HepG2 (cell line): ENCODE measurements around the gene MAP3K4. TPM values are rescaled to one million over a fixed set of nuclear protein-coding genes. Genes with fewer than 3 reads are reported as not detected.

Experiments
- CBX2 ChIP-seq, 2 experiments: fragments of 200-600 bp in 1 of 2; sonication (generic); formaldehyde crosslinking in 1 of 2; IDR thresholded peaks; 2 replicates each; pipeline versions ENCODE4 v1.7.0 to v1.8.1; 2018 to 2022; ENCODE audit warnings: low read depth in 2 of 2, low read length in 1 of 2, mild to moderate bottlenecking in 1 of 2, missing genetic modification reagents in 1 of 2
- CREB3 ChIP-seq: sonication (generic); formaldehyde crosslinking; IDR thresholded peaks from 2 replicates; pipeline ENCODE4 v1.5.0; 2020; ENCODE audit warnings: missing genetic modification reagents
- CSRNP2 ChIP-seq: sonication (generic); formaldehyde crosslinking; conservative IDR thresholded peaks from 2 replicates; pipeline ENCODE4 v1.8.0; 2022; ENCODE audit warnings: low read depth, missing genetic modification reagents
- E2F2 ChIP-seq: sonication (generic); formaldehyde crosslinking; IDR thresholded peaks from 2 replicates; pipeline ENCODE4 v1.4.0; 2020; ENCODE audit warnings: missing genetic modification reagents, borderline replicate concordance
- FOXC1 ChIP-seq: sonication (generic); formaldehyde crosslinking; IDR thresholded peaks from 2 replicates; pipeline ENCODE4 v1.8.0; 2022; ENCODE audit warnings: mild to moderate bottlenecking, missing genetic modification reagents, borderline replicate concordance
- ZFP36 ChIP-seq: fragments of 150-350 bp; IDR thresholded peaks from 2 replicates; pipeline ENCODE4 v1.6.1; 2018; ENCODE audit warnings: borderline replicate concordance, low read length, low read depth; ENCODE audit not compliant: partially characterized antibody
- ZFP36L1 ChIP-seq: sonication (generic); formaldehyde crosslinking; IDR thresholded peaks from 2 replicates; pipeline ENCODE4 v1.8.0; 2022; ENCODE audit warnings: mild to moderate bottlenecking, missing genetic modification reagents, moderate library complexity
- ZNF10 ChIP-seq: sonication (generic); formaldehyde crosslinking; IDR thresholded peaks from 2 replicates; pipeline ENCODE4 v1.4.0; 2020; ENCODE audit warnings: mild to moderate bottlenecking, low read depth, missing genetic modification reagents, borderline replicate concordance
- ZNF318 ChIP-seq: sonication (generic); formaldehyde crosslinking; IDR thresholded peaks from 2 replicates; pipeline ENCODE4 v1.4.0; 2020; ENCODE audit warnings: mild to moderate bottlenecking, missing genetic modification reagents
- ZNF337 ChIP-seq: sonication (generic); formaldehyde crosslinking; IDR thresholded peaks from 2 replicates; pipeline ENCODE4 v1.5.1; 2020; ENCODE audit warnings: missing genetic modification reagents, low read depth, mild to moderate bottlenecking, borderline replicate concordance
- ZNF710 ChIP-seq: sonication (generic); formaldehyde crosslinking; IDR thresholded peaks from 2 replicates; pipeline ENCODE4 v1.5.0; 2020; ENCODE audit warnings: mild to moderate bottlenecking, missing genetic modification reagents, borderline replicate concordance
- ZNF747 ChIP-seq: sonication (generic); formaldehyde crosslinking; IDR thresholded peaks from 2 replicates; pipeline ENCODE4 v1.8.1; 2023; ENCODE audit warnings: missing genetic modification reagents, mild to moderate bottlenecking, borderline replicate concordance
- polyA plus RNA-seq, 8 experiments: library from polyadenylated mRNA; depleted of rRNA in 3 of 8; stranded (reverse) in 7 of 8; unstranded in 1 of 8; fragments of >200 nt; fragmentation: Illumina TruSeq in 4 of 8; extraction: Trizol in 4 of 8; gene quantifications; 2 replicates each; pipeline versions ENCODE4 v1.2.1 to v1.2.3, GENCODE V29; 2011 to 2016; ENCODE audit warnings: low read depth in 4 of 8, missing spikeins in 1 of 8, mixed read lengths in 1 of 8; ENCODE audit not compliant: insufficient read depth in 1 of 8
- total RNA-seq, 5 experiments: library from RNA; depleted of rRNA; stranded (reverse); fragments of >200 nt; fragmentation: Illumina TruSeq; extraction: Trizol; gene quantifications; 2 replicates each; pipeline ENCODE4 v1.2.3, GENCODE V29; 2016; ENCODE audit warnings: low read depth in 1 of 5

The MAP3K4 gene
- total and polyA plus RNA-seq, 2 of the 13 experiments (the other 11 are each of a cell fraction or from before 2014, with no cell fraction given), result 12.9 to 33.6 TPM

GRCh38 chr6:160990847-160991405, 643 bp upstream of the MAP3K4 start (continued):
- no peak for TF ChIP-seq ZNF318 (CRISPR knock-in tag)
- no peak for TF ChIP-seq ZNF10 (CRISPR knock-in tag)
- TF ChIP-seq ZFP36L1 (CRISPR knock-in tag), result peak; percentile 17; the same call in 1 of the 2 replicates
- TF ChIP-seq ZFP36, result no peak
- TF ChIP-seq ZNF337 (CRISPR knock-in tag), result peak; percentile 16; the same call in 1 of the 2 replicates
- TF ChIP-seq ZNF710 (CRISPR knock-in tag), result no peak
- TF ChIP-seq CSRNP2 (CRISPR knock-in tag), result 0 out of 2 replicates have a peak, but pooled peaks have one; percentile 1
- peak; percentile 63; the same call in 1 of the 2 replicates for TF ChIP-seq CBX2 (IDR thresholded peaks at IDR 0.05; ENCODE audit: low read depth, low read length)
- no peak for TF ChIP-seq CBX2 (CRISPR knock-in tag; IDR thresholded peaks at IDR 0.05; ENCODE audit: low read depth)
- no peak for TF ChIP-seq FOXC1
- TF ChIP-seq ZNF747 (CRISPR knock-in tag), result no peak
- TF ChIP-seq E2F2 (CRISPR knock-in tag), result no peak
- 0 out of 2 replicates have a peak, but pooled peaks have one; percentile 3 for TF ChIP-seq CREB3 (CRISPR knock-in tag)
